Measurements from ENCODE around the gene SLC7A14. TPM values are rescaled to one million over a fixed set of nuclear protein-coding genes. Genes with fewer than 3 reads are reported as not detected.

SLC7A14 gene
- total RNA-seq, 1 experiment from 2014 or later = not detected

DNA sequence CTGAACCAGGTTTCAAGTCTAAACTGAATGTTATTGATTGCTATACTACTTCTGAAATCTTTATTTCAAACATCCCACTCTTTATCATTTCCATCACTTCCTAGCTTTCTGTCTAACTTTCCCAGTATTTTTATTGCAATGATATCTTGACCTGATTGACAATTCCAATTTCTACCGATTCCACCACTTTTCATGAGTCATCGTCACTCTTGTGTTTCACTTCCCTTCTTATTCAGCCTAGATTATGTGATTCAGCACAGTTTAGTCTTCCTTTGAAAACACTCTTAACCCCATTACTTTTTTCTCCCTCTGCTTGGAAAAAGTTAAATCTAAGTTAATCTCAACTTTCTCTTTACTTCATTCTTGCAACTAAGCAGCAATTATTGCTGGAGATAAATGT lies 62.6 kb downstream of the SLC7A14 start:
- intact Hi-C loops (cut with micrococcal nuclease) = no loop called here
- Histone ChIP-seq H3K27me3 (ENCODE audit: insufficient read depth, low read length) (no peaks in the 10 kb centered on the region), H3K36me3 (ENCODE audit: control insufficient read depth in 1 of 2, insufficient read depth in 2 of 2, low read length in 2 of 2) (no peaks in the 10 kb centered on the region), H4K20me1 (ENCODE audit: insufficient read depth) (no peaks in the 10 kb centered on the region), H3K79me2 (ENCODE audit: insufficient read depth, low read length) (no peaks in the 10 kb centered on the region), H3K9ac (ENCODE audit: low read length) (no peak overlapping the region), H3K4me3 (replicated peaks in 1 of 2; ENCODE audit: low read depth in 1 of 2, low read length in 2 of 2) (no peak overlapping the region), H3K4me1 (ENCODE audit: control insufficient read depth in 1 of 2, insufficient read depth in 2 of 2, low read length in 2 of 2) (no peaks in the 10 kb centered on the region), H3K27ac (ENCODE audit: low read depth, low read length) (no peak overlapping the region), H3K9me2 (ENCODE audit: insufficient read depth) (no peaks in the 10 kb centered on the region), H3K4me2 (ENCODE audit: low read length) (no peak overlapping the region), H2AFZ (ENCODE audit: low read depth, low read length, poor library complexity, severe bottlenecking) (no peak overlapping the region), H3K9me3 (ENCODE audit: control insufficient read depth in 1 of 2, insufficient read depth in 1 of 2, low read depth in 1 of 2, low read length in 2 of 2) (no peaks in the 10 kb centered on the region)
- ChIA-PET POLR2A (no interaction called here), CTCF (no interaction called here), RAD21 (ENCODE audit: low non-redundant PET in 1 of 2, low total read pairs in 2 of 2, uncharacterized antibody in 2 of 2, unreplicated experiment in 2 of 2) (no interaction called here)
- no TSS peak for BruUV-seq (replicated peaks)
- TF ChIP-seq TCF7L2 (IDR thresholded peaks at IDR 0.05; ENCODE audit: borderline replicate concordance, extremely low read depth, insufficient read depth, insufficient read length) (no peak), EGR1 (IDR thresholded peaks at IDR 0.05; ENCODE audit: low read depth) (no peak)
- TF ChIP-seq, protein P1, sequence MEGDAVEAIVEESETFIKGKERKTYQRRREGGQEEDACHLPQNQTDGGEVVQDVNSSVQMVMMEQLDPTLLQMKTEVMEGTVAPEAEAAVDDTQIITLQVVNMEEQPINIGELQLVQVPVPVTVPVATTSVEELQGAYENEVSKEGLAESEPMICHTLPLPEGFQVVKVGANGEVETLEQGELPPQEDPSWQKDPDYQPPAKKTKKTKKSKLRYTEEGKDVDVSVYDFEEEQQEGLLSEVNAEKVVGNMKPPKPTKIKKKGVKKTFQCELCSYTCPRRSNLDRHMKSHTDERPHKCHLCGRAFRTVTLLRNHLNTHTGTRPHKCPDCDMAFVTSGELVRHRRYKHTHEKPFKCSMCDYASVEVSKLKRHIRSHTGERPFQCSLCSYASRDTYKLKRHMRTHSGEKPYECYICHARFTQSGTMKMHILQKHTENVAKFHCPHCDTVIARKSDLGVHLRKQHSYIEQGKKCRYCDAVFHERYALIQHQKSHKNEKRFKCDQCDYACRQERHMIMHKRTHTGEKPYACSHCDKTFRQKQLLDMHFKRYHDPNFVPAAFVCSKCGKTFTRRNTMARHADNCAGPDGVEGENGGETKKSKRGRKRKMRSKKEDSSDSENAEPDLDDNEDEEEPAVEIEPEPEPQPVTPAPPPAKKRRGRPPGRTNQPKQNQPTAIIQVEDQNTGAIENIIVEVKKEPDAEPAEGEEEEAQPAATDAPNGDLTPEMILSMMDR (IDR thresholded peaks at IDR 0.05 in 2 of 3, conservative IDR thresholded peaks at IDR 0.05 in 1 of 3; ENCODE audit: borderline replicate concordance in 1 of 3, insufficient read depth in 1 of 3, low read depth in 2 of 3, low read length in 2 of 3) = no peak
- no peak for ATAC-seq
- no peak for DNase-seq (ENCODE audit: low read depth, low spot score)

- ChIA-PET RAD21 (ENCODE audit: low non-redundant PET in 1 of 2, low total read pairs in 2 of 2, uncharacterized antibody in 2 of 2, unreplicated experiment in 2 of 2) (no interaction called here), POLR2A (no interaction called here), CTCF (no interaction called here)
- Histone ChIP-seq H2AFZ (ENCODE audit: low read depth, low read length, poor library complexity, severe bottlenecking) (no peak overlapping the region), H3K27ac (ENCODE audit: low read depth, low read length) (no peak overlapping the region), H3K9ac (ENCODE audit: low read length) (no peak overlapping the region), H3K4me1 (ENCODE audit: control insufficient read depth in 1 of 2, insufficient read depth in 2 of 2, low read length in 2 of 2) (no peaks in the 10 kb centered on the region), H3K9me2 (ENCODE audit: insufficient read depth) (no peaks in the 10 kb centered on the region), H3K4me3 (replicated peaks in 1 of 2; ENCODE audit: low read depth in 1 of 2, low read length in 2 of 2) (no peak overlapping the region), H3K36me3 (ENCODE audit: control insufficient read depth in 1 of 2, insufficient read depth in 2 of 2, low read length in 2 of 2) (no peaks in the 10 kb centered on the region), H3K4me2 (ENCODE audit: low read length) (no peak overlapping the region), H3K9me3 (ENCODE audit: control insufficient read depth in 1 of 2, insufficient read depth in 1 of 2, low read depth in 1 of 2, low read length in 2 of 2) (no peaks in the 10 kb centered on the region), H3K79me2 (ENCODE audit: insufficient read depth, low read length) (no peaks in the 10 kb centered on the region), H3K27me3 (ENCODE audit: insufficient read depth, low read length) (no peaks in the 10 kb centered on the region), H4K20me1 (ENCODE audit: insufficient read depth) (no peaks in the 10 kb centered on the region)
- DNase-seq (ENCODE audit: low read depth, low spot score) (no peak), ATAC-seq (no peak)
- TF ChIP-seq SIN3A (IDR thresholded peaks at IDR 0.05; ENCODE audit: low read depth) = no peak
- no peak for TF ChIP-seq POLR2AphosphoS5 (IDR thresholded peaks at IDR 0.05; ENCODE audit: low read depth, low read length)
- no peak for TF ChIP-seq POLR2A (IDR thresholded peaks at IDR 0.05; ENCODE audit: borderline replicate concordance, extremely low read depth, insufficient read depth, insufficient read length)
- no peak for TF ChIP-seq CBX3 (IDR thresholded peaks at IDR 0.05; ENCODE audit: low read depth)
- no peak for TF ChIP-seq EZH2phosphoT487 (IDR thresholded peaks at IDR 0.05; ENCODE audit: borderline replicate concordance)
- no peak for TF ChIP-seq FOSL1 (IDR thresholded peaks at IDR 0.05; ENCODE audit: low read depth)
- TF ChIP-seq, protein P1 (IDR thresholded peaks at IDR 0.05 in 2 of 3, conservative IDR thresholded peaks at IDR 0.05 in 1 of 3; ENCODE audit: borderline replicate concordance in 1 of 3, insufficient read depth in 1 of 3, low read depth in 2 of 3, low read length in 2 of 3) = no peak
- TF ChIP-seq, protein P2, sequence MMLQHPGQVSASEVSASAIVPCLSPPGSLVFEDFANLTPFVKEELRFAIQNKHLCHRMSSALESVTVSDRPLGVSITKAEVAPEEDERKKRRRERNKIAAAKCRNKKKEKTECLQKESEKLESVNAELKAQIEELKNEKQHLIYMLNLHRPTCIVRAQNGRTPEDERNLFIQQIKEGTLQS (IDR thresholded peaks at IDR 0.05) = no peak
- TF ChIP-seq EZH2 (IDR thresholded peaks at IDR 0.05) = no peak
- no peak for TF ChIP-seq YY1 (IDR thresholded peaks at IDR 0.05; ENCODE audit: extremely low read depth, insufficient replicate concordance, low read depth, low read length)
- no peak for TF ChIP-seq SRF (IDR thresholded peaks at IDR 0.05; ENCODE audit: low read depth)
- intact Hi-C loops (cut with micrococcal nuclease) = no loop called here
- no TSS peak for BruUV-seq (replicated peaks)
Observed at GRCh38 chr3:170522201-170522600, 63.7 kb downstream of the SLC7A14 start.
